Activated naive CD4-positive, alpha-beta T cell (primary cell): ENCODE results near the gene EVA1B.

Source experiments
- DNase-seq, 4 experiments: peaks; one replicate each; lab custom pipeline; 2025; lab: John Stamatoyannopoulos, UW

EVA1B gene

GRCh38 chr1:36320291-36320761, 3.1 kb downstream of the EVA1B start:
- no peak for DNase-seq

GRCh38 chr1:36309397-36309796, 14.0 kb downstream of the EVA1B start:
- DNase-seq = no peak

GRCh38 chr1:36307601-36308330, 15.7 kb downstream of the EVA1B start:
- no peak for DNase-seq

- DNase-seq = peak; percentile 70 to 91 (median 76)
Measured at GRCh38 chr1:36306902-36307456, 16.5 kb downstream of the EVA1B start.

GRCh38 chr1:36306210-36306901, 17.1 kb downstream of the EVA1B start, which contains the start of gene SH3D21:
Gene SH3D21, plus strand, starts transcription at chr1:36306368. Its CDS starts 53 bp downstream, at chr1:36306421.
- DNase-seq = peak in 1 of 4 experiments; percentile 46

GRCh38 chr1:36305915-36306209, 17.6 kb downstream of the EVA1B start:
- no peak for DNase-seq

- no peak for DNase-seq
Measured at GRCh38 chr1:36304970-36305914, 18.2 kb downstream of the EVA1B start.

GRCh38 chr1:36304521-36304920, 18.9 kb downstream of the EVA1B start:
- DNase-seq = no peak

- no peak for DNase-seq
Measured at GRCh38 chr1:36303650-36304360, 19.6 kb downstream of the EVA1B start.

GRCh38 chr1:36303244-36303643, 20.2 kb downstream of the EVA1B start:
- no peak for DNase-seq

- DNase-seq = no peak
Measured at GRCh38 chr1:36301220-36301619, 22.2 kb downstream of the EVA1B start.

GRCh38 chr1:36300526-36300925, 22.9 kb downstream of the EVA1B start:
- no peak for DNase-seq

GRCh38 chr1:36298640-36299039, 24.8 kb downstream of the EVA1B start:
- no peak for DNase-seq

- DNase-seq = no peak
Measured at GRCh38 chr1:36297062-36297461, 26.4 kb downstream of the EVA1B start.

GRCh38 chr1:36295390-36295789, 28.1 kb downstream of the EVA1B start:
- no peak for DNase-seq

GRCh38 chr1:36287595-36287994, 35.9 kb downstream of the EVA1B start:
- no peak for DNase-seq

GRCh38 chr1:36286802-36287201, 36.6 kb downstream of the EVA1B start:
- DNase-seq = no peak

- peak in 2 of 4 experiments; percentile 14 to 21 for DNase-seq
Measured at GRCh38 chr1:36285443-36286101, 37.9 kb downstream of the EVA1B start.

GRCh38 chr1:36284517-36284916, 38.9 kb downstream of the EVA1B start:
- no peak for DNase-seq

- no peak for DNase-seq
Measured at GRCh38 chr1:36284061-36284460, 39.4 kb downstream of the EVA1B start.

GRCh38 chr1:36279789-36280296, 43.6 kb downstream of the EVA1B start:
- DNase-seq = no peak
